Measurements from ENCODE around the gene CHPF. TPM values are rescaled to one million over a fixed set of nuclear protein-coding genes. Genes with fewer than 3 reads are reported as not detected.

CHPF gene
- total and polyA plus RNA-seq, 2 donors, result 48.6 to 56.9 TPM

GRCh38 chr2:219513787-219514186, 29.8 kb downstream of the CHPF start:
- no peak overlapping the region for H3K27ac ChIP-seq (ENCODE audit: low read depth)
- WGBS, result 30% methylated on average over 4 of the region's 4 CpGs
- H3K36me3 ChIP-seq (ENCODE audit: insufficient read depth), result no peaks in the 10 kb centered on the region
- DNase-seq (ENCODE audit: extremely low spot score), result no peak
- H3K4me3 ChIP-seq (ENCODE audit: low read depth, low read length), result no peak overlapping the region
- no peaks in the 10 kb centered on the region for H3K4me1 ChIP-seq (ENCODE audit: insufficient read depth)

GRCh38 chr2:219512524-219513216, 30.9 kb downstream of the CHPF start:
- Histone ChIP-seq H3K36me3 (ENCODE audit: insufficient read depth) (no peaks in the 10 kb centered on the region), H3K4me1 (ENCODE audit: insufficient read depth) (no peaks in the 10 kb centered on the region), H3K4me3 (ENCODE audit: low read depth, low read length) (no peak overlapping the region), H3K27ac (ENCODE audit: low read depth) (no peak overlapping the region)
- 46% methylated on average over 16 of the region's 16 CpGs for WGBS
- no peak for DNase-seq (ENCODE audit: extremely low spot score)

- no peak for DNase-seq (ENCODE audit: extremely low spot score)
Measured at GRCh38 chr2:219511547-219512325, 31.9 kb downstream of the CHPF start.

GRCh38 chr2:219510512-219511135, 33.0 kb downstream of the CHPF start:
- 40% methylated on average over 22 of the region's 22 CpGs for WGBS
- Histone ChIP-seq H3K27ac (ENCODE audit: low read depth) (no peak overlapping the region), H3K36me3 (ENCODE audit: insufficient read depth) (no peaks in the 10 kb centered on the region), H3K4me1 (ENCODE audit: insufficient read depth) (no peaks in the 10 kb centered on the region), H3K4me3 (ENCODE audit: low read depth, low read length) (no peak overlapping the region)
- DNase-seq (ENCODE audit: extremely low spot score), result no peak

More at GRCh38 chr2:219511547-219512325, 31.9 kb downstream of the CHPF start:
- H3K4me3 ChIP-seq (ENCODE audit: low read depth, low read length), result no peak overlapping the region
- WGBS, result 35% methylated on average over 15 of the region's 15 CpGs
- no peak overlapping the region for H3K27ac ChIP-seq (ENCODE audit: low read depth)
- no peaks in the 10 kb centered on the region for H3K4me1 ChIP-seq (ENCODE audit: insufficient read depth)
- H3K36me3 ChIP-seq (ENCODE audit: insufficient read depth), result no peaks in the 10 kb centered on the region

- DNase-seq (ENCODE audit: extremely low spot score), result no peak
- no peaks in the 10 kb centered on the region for H3K36me3 ChIP-seq (ENCODE audit: insufficient read depth)
- WGBS, result 2% methylated on average over 26 of the region's 26 CpGs
- no peaks in the 10 kb centered on the region for H3K4me1 ChIP-seq (ENCODE audit: insufficient read depth)
- H3K27ac ChIP-seq (ENCODE audit: low read depth), result no peak overlapping the region
- H3K4me3 ChIP-seq (ENCODE audit: low read depth, low read length), result no peak overlapping the region
Measured at GRCh38 chr2:219509780-219510511, 33.7 kb downstream of the CHPF start.

GRCh38 chr2:219508971-219509779, 34.4 kb downstream of the CHPF start:
- 6% methylated on average over 14 of the region's 14 CpGs for WGBS
- H3K36me3 ChIP-seq (ENCODE audit: insufficient read depth), result no peaks in the 10 kb centered on the region
- H3K4me3 ChIP-seq (ENCODE audit: low read depth, low read length), result no peak overlapping the region
- no peak for DNase-seq (ENCODE audit: extremely low spot score)
- no peaks in the 10 kb centered on the region for H3K4me1 ChIP-seq (ENCODE audit: insufficient read depth)
- H3K27ac ChIP-seq (ENCODE audit: low read depth), result no peak overlapping the region

GRCh38 chr2:219508444-219508734, 35.2 kb downstream of the CHPF start:
- H3K4me1 ChIP-seq (ENCODE audit: insufficient read depth), result no peaks in the 10 kb centered on the region
- H3K36me3 ChIP-seq (ENCODE audit: insufficient read depth), result no peaks in the 10 kb centered on the region
- H3K4me3 ChIP-seq (ENCODE audit: low read depth, low read length), result no peak overlapping the region
- H3K27ac ChIP-seq (ENCODE audit: low read depth), result no peak overlapping the region
- 55% methylated on average over 4 of the region's 4 CpGs for WGBS
- no peak for DNase-seq (ENCODE audit: extremely low spot score)

GRCh38 chr2:219507581-219508443, 35.8 kb downstream of the CHPF start:
- no peak overlapping the region for H3K4me3 ChIP-seq (ENCODE audit: low read depth, low read length)
- 49% methylated on average over 8 of the region's 8 CpGs for WGBS
- no peak overlapping the region for H3K27ac ChIP-seq (ENCODE audit: low read depth)
- H3K4me1 ChIP-seq (ENCODE audit: insufficient read depth), result no peaks in the 10 kb centered on the region
- no peak for DNase-seq (ENCODE audit: extremely low spot score)
- no peaks in the 10 kb centered on the region for H3K36me3 ChIP-seq (ENCODE audit: insufficient read depth)

- Histone ChIP-seq H3K4me1 (ENCODE audit: insufficient read depth) (no peaks in the 10 kb centered on the region), H3K4me3 (ENCODE audit: low read depth, low read length) (no peak overlapping the region), H3K36me3 (ENCODE audit: insufficient read depth) (no peaks in the 10 kb centered on the region), H3K27ac (ENCODE audit: low read depth) (no peak overlapping the region)
- no peak for DNase-seq (ENCODE audit: extremely low spot score)
- 75% methylated on average over 17 of the region's 17 CpGs for WGBS
Measured at GRCh38 chr2:219506802-219507526, 36.6 kb downstream of the CHPF start.

- Histone ChIP-seq H3K27ac (ENCODE audit: low read depth) (no peak overlapping the region), H3K4me3 (ENCODE audit: low read depth, low read length) (no peak overlapping the region), H3K36me3 (ENCODE audit: insufficient read depth) (no peaks in the 10 kb centered on the region), H3K4me1 (ENCODE audit: insufficient read depth) (no peaks in the 10 kb centered on the region)
- 86% methylated on average over 23 of the region's 23 CpGs for WGBS
- no peak for DNase-seq (ENCODE audit: extremely low spot score)
Measured at GRCh38 chr2:219506153-219506801, 37.3 kb downstream of the CHPF start.

- 89% methylated on average over 9 of the region's 9 CpGs for WGBS
- Histone ChIP-seq H3K36me3 (ENCODE audit: insufficient read depth) (no peaks in the 10 kb centered on the region), H3K4me3 (ENCODE audit: low read depth, low read length) (no peak overlapping the region), H3K4me1 (ENCODE audit: insufficient read depth) (no peaks in the 10 kb centered on the region), H3K27ac (ENCODE audit: low read depth) (no peak overlapping the region)
- no peak for DNase-seq (ENCODE audit: extremely low spot score)
Measured at GRCh38 chr2:219505585-219505984, 38.0 kb downstream of the CHPF start.
